HG02884 (cell line): ENCODE results near the gene ATRIP.

ENCODE experiments used
- ATAC-seq: cut with Tn5 transposase; IDR thresholded peaks from one replicate; pipeline ENCODE4 v1.9.1; 2021; ENCODE audit warnings: mild to moderate bottlenecking, moderate library complexity; ENCODE audit not compliant: unreplicated experiment

The ATRIP gene

GRCh38 chr3:48423241-48423882, 23.2 kb upstream of the ATRIP start:
- ATAC-seq = no peak

- ATAC-seq = no peak
Observed at GRCh38 chr3:48423883-48424695, 22.4 kb upstream of the ATRIP start.

GRCh38 chr3:48425281-48425812, 21.2 kb upstream of the ATRIP start:
- no peak for ATAC-seq

GRCh38 chr3:48426401-48426909, 20.1 kb upstream of the ATRIP start:
- ATAC-seq = no peak

GRCh38 chr3:48426944-48427629, 19.4 kb upstream of the ATRIP start:
- ATAC-seq = no peak

- ATAC-seq = no peak
Observed at GRCh38 chr3:48427630-48427962, 18.9 kb upstream of the ATRIP start.

GRCh38 chr3:48428088-48428571, 18.4 kb upstream of the ATRIP start:
- no peak for ATAC-seq

- no peak for ATAC-seq
Observed at GRCh38 chr3:48428572-48429316, 17.8 kb upstream of the ATRIP start.

- ATAC-seq = no peak
Observed at GRCh38 chr3:48429317-48429959, 17.1 kb upstream of the ATRIP start.

- no peak for ATAC-seq
Observed at GRCh38 chr3:48429960-48430707, 16.4 kb upstream of the ATRIP start, which contains the start of gene PLXNB1. Gene PLXNB1, minus strand, starts transcription at chr3:48430086. Its CDS starts 5,475 bp downstream, at chr3:48424611.

GRCh38 chr3:48430708-48431101, 15.8 kb upstream of the ATRIP start:
- ATAC-seq = no peak

GRCh38 chr3:48431224-48432029, 15.1 kb upstream of the ATRIP start:
- no peak for ATAC-seq

- no peak for ATAC-seq
Observed at GRCh38 chr3:48432411-48433371, 13.8 kb upstream of the ATRIP start.

GRCh38 chr3:48433472-48434118, 12.9 kb upstream of the ATRIP start:
- no peak for ATAC-seq

- no peak for ATAC-seq
Observed at GRCh38 chr3:48434591-48435222, 11.8 kb upstream of the ATRIP start.

GRCh38 chr3:48435223-48435595, 11.3 kb upstream of the ATRIP start:
- ATAC-seq = no peak
